Right ventricle myocardium inferior (tissue), 1 donor: Measurements from ENCODE around the gene COPE. TPM values are rescaled to one million over a fixed set of nuclear protein-coding genes. Genes with fewer than 3 reads are reported as not detected.

Source experiments
- total RNA-seq: library from RNA; stranded (reverse); fragmentation: NEBNext Ultra II Directional; extraction: Animal tissue kit (Norgen Biotek cat#: 25700); gene quantifications from one replicate; pipeline ENCODE4 v1.2.1, GENCODE V29; 2021
- donor health status: DM: no; HTN: yes; CAD: no; lungs with severe emphysema.

The COPE gene
- total RNA-seq, 1 donor from 2014 or later = 139 TPM

Other genes starting within 250 kb of the COPE start
- 10.3 TPM for gene CRTC1, start 235.7 kb downstream of the COPE start, total RNA-seq
- not detected for gene COMP, start 128.1 kb downstream of the COPE start, total RNA-seq
- gene UPF1, start 87.4 kb downstream of the COPE start, total RNA-seq = 37.0 TPM
- 0.30 TPM for gene CERS1, start 23.2 kb downstream of the COPE start, total RNA-seq
- 25.6 TPM for gene DDX49, start 328 bp upstream of the COPE start, total RNA-seq
- 15.2 TPM for gene HOMER3, start 21.8 kb upstream of the COPE start, total RNA-seq
- 68.5 TPM for gene SUGP2, start 114.1 kb upstream of the COPE start, total RNA-seq
- gene ARMC6, start 114.2 kb upstream of the COPE start, total RNA-seq = 13.6 TPM
- gene SLC25A42, start 144.6 kb upstream of the COPE start, total RNA-seq = 30.9 TPM
- gene TMEM161A, start 219.1 kb upstream of the COPE start, total RNA-seq = 23.5 TPM